HTR-8/SVneo (cell line): Measurements from ENCODE around the gene KIR3DL3.
"Not testable (repeated sequence)": the region's sequence is repeated elsewhere in the genome, so short reads cannot be mapped to it uniquely, and the experiment has no call there.

Experiments
- DNase-seq: peaks from one replicate; pipeline ENCODE4 v3.0.0; 2011; ENCODE audit warnings: low spot score, mixed read lengths; ENCODE audit not compliant: insufficient read length
- FAIRE-seq: peaks from 2 replicates; lab custom pipeline; 2011; peaks lifted over from hg19 to GRCh38; lab: Jason Lieb, UNC

Gene KIR3DL3

GRCh38 chr19:54729416-54730188 lies 5.4 kb downstream of the KIR3DL3 start:
- no peak for FAIRE-seq
- DNase-seq: no peak

- DNase-seq (no peak), FAIRE-seq (no peak)
These were observed 6.9 kb downstream of the KIR3DL3 start for GRCh38 chr19:54731191-54731590.

GRCh38 chr19:54738306-54738705 lies 14.1 kb downstream of the KIR3DL3 start, which contains the start of gene KIR2DL3:
Gene KIR2DL3 (plus strand): TSS chr19:54738513. CDS start chr19:54738546, 33 bp downstream.
- DNase-seq, FAIRE-seq: not testable (repeated sequence)

- FAIRE-seq: no peak
- DNase-seq: no peak
These were observed 14.5 kb downstream of the KIR3DL3 start for GRCh38 chr19:54738715-54739114.

- DNase-seq (no peak), FAIRE-seq (no peak)
These were observed 15.6 kb downstream of the KIR3DL3 start for GRCh38 chr19:54739587-54740497.

GRCh38 chr19:54741950-54742349 lies 17.7 kb downstream of the KIR3DL3 start:
- not testable (repeated sequence) for DNase-seq, FAIRE-seq

GRCh38 chr19:54744080-54744479 lies 19.8 kb downstream of the KIR3DL3 start:
- DNase-seq, FAIRE-seq: not testable (repeated sequence)

GRCh38 chr19:54747614-54748322 lies 23.5 kb downstream of the KIR3DL3 start:
- DNase-seq, FAIRE-seq: not testable (repeated sequence)

GRCh38 chr19:54750276-54750675 lies 26.0 kb downstream of the KIR3DL3 start:
- DNase-seq, FAIRE-seq: not testable (repeated sequence)

- not testable (repeated sequence) for DNase-seq, FAIRE-seq
These were observed 32.2 kb downstream of the KIR3DL3 start for GRCh38 chr19:54756204-54757110.

GRCh38 chr19:54758577-54758976 lies 34.3 kb downstream of the KIR3DL3 start:
- not testable (repeated sequence) for FAIRE-seq, DNase-seq

GRCh38 chr19:54764219-54764618 lies 40.0 kb downstream of the KIR3DL3 start:
- not testable (repeated sequence) for FAIRE-seq, DNase-seq

- not testable (repeated sequence) for FAIRE-seq, DNase-seq
These were observed 42.2 kb downstream of the KIR3DL3 start for GRCh38 chr19:54766464-54766863.

GRCh38 chr19:54769646-54770045 lies 45.4 kb downstream of the KIR3DL3 start, which contains the start of gene KIR2DL1:
Gene KIR2DL1 (plus strand): TSS chr19:54769793. CDS start chr19:54769851, 58 bp downstream.
- DNase-seq, FAIRE-seq: not testable (repeated sequence)

GRCh38 chr19:54770511-54770910 lies 46.3 kb downstream of the KIR3DL3 start:
- FAIRE-seq, DNase-seq: not testable (repeated sequence)

GRCh38 chr19:54771018-54771960 lies 47.0 kb downstream of the KIR3DL3 start:
- not testable (repeated sequence) for DNase-seq, FAIRE-seq

GRCh38 chr19:54772666-54773065 lies 48.4 kb downstream of the KIR3DL3 start:
- FAIRE-seq, DNase-seq: not testable (repeated sequence)
